Left lung (tissue), 10 donors: ENCODE data around the gene TOMM40. TPM values are rescaled to one million over a fixed set of nuclear protein-coding genes. Genes with fewer than 3 reads are reported as not detected.
A peak's percentile ranks its signal among the peaks of the same experiment; 100 is the strongest.
"Not testable (repeated sequence)": the region's sequence is repeated elsewhere in the genome, so short reads cannot be mapped to it uniquely, and the experiment has no call there.

Experiments used
- ATAC-seq: fragments of 200-7000 bp; cut with Tn5 transposase; one replicate; pipeline ENCODE4 v1.9.1; 2020; ENCODE audit warnings: moderate library complexity
- DNase-seq, 4 donors: peaks; one replicate each; pipeline ENCODE4 v3.0.0-alpha.2; 2013 to 2020
- H3K27ac ChIP-seq, 2 donors: fragments of 200-600 bp; sonication (generic) in 1 of 2; one replicate each; pipeline versions ENCODE4 v1.5.0 to v1.8.0; 2020 to 2021
- H3K27me3 ChIP-seq, 2 donors: fragments of 200-600 bp; sonication (generic) in 1 of 2; one replicate each; pipeline versions ENCODE4 v1.5.0 to v1.8.0; 2020 to 2021
- H3K36me3 ChIP-seq, 2 donors: fragments of 200-600 bp; sonication (generic) in 1 of 2; one replicate each; pipeline versions ENCODE4 v1.5.0 to v1.8.0; 2020 to 2021
- H3K4me1 ChIP-seq, 2 donors: fragments of 200-600 bp; one replicate each; pipeline ENCODE4 v1.8.0; 2021
- H3K4me3 ChIP-seq, 2 donors: fragments of 200-600 bp; sonication (generic) in 1 of 2; one replicate each; pipeline versions ENCODE4 v1.5.0 to v1.8.0; 2020 to 2021; ENCODE audit warnings: mild to moderate bottlenecking in 1 of 2
- H3K9me3 ChIP-seq, 2 donors: fragments of 200-600 bp; sonication (generic) in 1 of 2; one replicate each; pipeline versions ENCODE4 v1.5.0 to v1.8.0; 2020 to 2021
- intact Hi-C, 2 donors: fragments of 100-400 bp; cut with DNase I; formaldehyde crosslinking; loops; one replicate each; pipeline versions ENCODE4 v1.11.2 to v1.14.2; 2022
- polyA plus RNA-seq, 6 donors: library from polyadenylated mRNA; unstranded; fragments of 120-200 nt; gene quantifications; one replicate each; pipeline ENCODE4 v1.2.1, GENCODE V29; 2013; ENCODE audit not compliant: insufficient read length in 6 of 6
- total RNA-seq, 2 donors: library from RNA; stranded (reverse); fragmentation: NEBNext Ultra II Directional; extraction: Animal tissue kit (Norgen Biotek cat#: 25700); gene quantifications; one replicate each; pipeline ENCODE4 v1.2.1, GENCODE V29; 2021
- TF ChIP-seq, protein P1 (sequence below), 2 donors: fragments of 200-600 bp; sonication (generic) in 1 of 2; IDR thresholded peaks; one replicate each; pipeline versions ENCODE4 v1.5.0 to v1.8.0; 2021; ENCODE audit warnings: antibody characterized with exemption in 2 of 2
- donor health status: DM: no; HTN: yes; CAD: no.
- donor health status: DM: no; HTN: no; CAD: no.

The TOMM40 gene
- total and polyA plus RNA-seq, 8 donors: 28.8 to 79.9 (median 40.9) TPM

DNA sequence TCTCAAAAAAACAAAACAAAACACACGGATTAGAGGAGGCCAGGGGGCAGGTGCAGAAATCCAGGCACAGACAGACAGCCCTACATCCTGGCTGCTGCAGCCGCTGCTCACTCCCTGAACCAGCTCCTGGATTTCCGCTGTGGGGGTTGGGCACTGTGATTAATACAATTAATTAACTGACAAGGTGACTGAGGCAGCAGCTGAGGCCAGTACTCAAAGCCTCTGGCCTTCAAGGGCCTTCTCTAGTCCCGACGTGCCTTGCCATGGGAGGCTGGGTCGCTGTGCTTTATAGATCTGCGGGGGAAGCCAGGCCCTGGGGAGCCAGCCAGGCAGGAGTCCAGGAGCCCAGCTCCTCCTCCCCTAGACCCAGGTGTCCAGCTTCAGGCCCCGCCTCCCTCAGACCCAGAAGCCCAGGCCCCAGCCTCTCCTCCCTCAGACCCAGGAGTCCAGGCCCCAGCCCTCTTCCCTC, 40.4 kb upstream of the TOMM40 start:
- DNase-seq: no peak
- intact Hi-C loops: no loop called here
- H3K9me3 ChIP-seq: no peaks in the 10 kb centered on the region
- H3K36me3 ChIP-seq: peaks cover 0 to 3% of the 10 kb centered on the region in 2 donors
- TF ChIP-seq, protein P1, sequence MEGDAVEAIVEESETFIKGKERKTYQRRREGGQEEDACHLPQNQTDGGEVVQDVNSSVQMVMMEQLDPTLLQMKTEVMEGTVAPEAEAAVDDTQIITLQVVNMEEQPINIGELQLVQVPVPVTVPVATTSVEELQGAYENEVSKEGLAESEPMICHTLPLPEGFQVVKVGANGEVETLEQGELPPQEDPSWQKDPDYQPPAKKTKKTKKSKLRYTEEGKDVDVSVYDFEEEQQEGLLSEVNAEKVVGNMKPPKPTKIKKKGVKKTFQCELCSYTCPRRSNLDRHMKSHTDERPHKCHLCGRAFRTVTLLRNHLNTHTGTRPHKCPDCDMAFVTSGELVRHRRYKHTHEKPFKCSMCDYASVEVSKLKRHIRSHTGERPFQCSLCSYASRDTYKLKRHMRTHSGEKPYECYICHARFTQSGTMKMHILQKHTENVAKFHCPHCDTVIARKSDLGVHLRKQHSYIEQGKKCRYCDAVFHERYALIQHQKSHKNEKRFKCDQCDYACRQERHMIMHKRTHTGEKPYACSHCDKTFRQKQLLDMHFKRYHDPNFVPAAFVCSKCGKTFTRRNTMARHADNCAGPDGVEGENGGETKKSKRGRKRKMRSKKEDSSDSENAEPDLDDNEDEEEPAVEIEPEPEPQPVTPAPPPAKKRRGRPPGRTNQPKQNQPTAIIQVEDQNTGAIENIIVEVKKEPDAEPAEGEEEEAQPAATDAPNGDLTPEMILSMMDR (IDR thresholded peaks at IDR 0.05): no peak
- no peak overlapping the region for H3K4me3 ChIP-seq
- ATAC-seq: no peak
- peak overlapping the region in 1 of 2 donors; percentile 93 for H3K27ac ChIP-seq
- peaks cover 9 to 51% of the 10 kb centered on the region in 2 donors for H3K4me1 ChIP-seq
- no peaks in the 10 kb centered on the region for H3K27me3 ChIP-seq

DNA sequence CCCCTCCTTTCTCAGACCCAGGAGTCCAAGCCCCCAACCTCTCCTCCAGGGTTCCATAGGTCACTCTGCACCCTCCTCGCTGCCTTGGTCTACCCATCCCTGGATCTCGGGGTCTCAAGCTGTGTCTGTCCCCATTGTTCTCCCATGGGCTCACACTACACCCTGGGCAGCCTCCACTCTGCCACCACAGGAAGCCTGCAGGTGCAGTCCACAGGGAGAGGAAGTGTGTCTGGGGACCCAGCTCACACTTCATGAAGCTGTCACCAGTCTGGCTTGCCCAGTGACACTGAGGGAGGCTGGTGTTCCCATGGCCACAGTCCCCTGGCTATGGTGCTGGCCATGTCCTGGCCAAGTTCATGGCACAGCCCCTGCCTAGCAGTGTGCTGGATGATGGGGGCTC, 39.6 kb upstream of the TOMM40 start:
- no peak overlapping the region for H3K4me3 ChIP-seq
- ATAC-seq (no peak), DNase-seq (no peak)
- H3K4me1 ChIP-seq: peaks cover 9 to 58% of the 10 kb centered on the region in 2 donors
- H3K27ac ChIP-seq: no peak overlapping the region
- intact Hi-C loops: no loop called here
- H3K9me3 ChIP-seq: no peaks in the 10 kb centered on the region
- no peaks in the 10 kb centered on the region for H3K27me3 ChIP-seq
- peaks cover 0 to 3% of the 10 kb centered on the region in 2 donors for H3K36me3 ChIP-seq
- TF ChIP-seq, protein P1 (IDR thresholded peaks at IDR 0.05): no peak

DNA sequence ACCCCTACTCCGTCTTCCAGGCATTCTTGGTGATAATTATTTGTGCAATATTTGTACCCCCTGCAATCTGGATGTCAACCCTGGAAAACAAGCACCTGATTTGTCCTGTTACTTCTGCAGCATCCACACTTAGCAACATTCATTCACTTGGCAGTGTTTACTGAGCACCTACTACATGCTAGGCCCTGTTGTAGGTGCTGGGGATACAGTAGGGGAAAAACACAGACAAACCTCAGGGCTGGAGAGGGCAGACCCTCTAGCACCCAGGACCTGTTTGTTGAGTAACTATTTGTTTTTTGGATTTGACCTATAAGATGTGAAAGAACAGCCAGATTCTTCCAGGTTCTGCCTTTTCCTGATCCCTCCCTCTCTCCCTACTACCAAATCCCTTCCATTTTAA, 35.4 kb upstream of the TOMM40 start:
- TF ChIP-seq, protein P1 (IDR thresholded peaks at IDR 0.05): no peak
- Histone ChIP-seq H3K4me3 (no peak overlapping the region), H3K4me1 (peaks cover 6 to 46% of the 10 kb centered on the region in 2 donors), H3K27ac (peak overlapping the region in 1 of 2 donors; percentile 53), H3K9me3 (no peaks in the 10 kb centered on the region), H3K36me3 (peaks cover 0 to 14% of the 10 kb centered on the region in 2 donors), H3K27me3 (no peaks in the 10 kb centered on the region)
- intact Hi-C loops: no loop called here
- ATAC-seq: no peak
- DNase-seq: no peak

DNA sequence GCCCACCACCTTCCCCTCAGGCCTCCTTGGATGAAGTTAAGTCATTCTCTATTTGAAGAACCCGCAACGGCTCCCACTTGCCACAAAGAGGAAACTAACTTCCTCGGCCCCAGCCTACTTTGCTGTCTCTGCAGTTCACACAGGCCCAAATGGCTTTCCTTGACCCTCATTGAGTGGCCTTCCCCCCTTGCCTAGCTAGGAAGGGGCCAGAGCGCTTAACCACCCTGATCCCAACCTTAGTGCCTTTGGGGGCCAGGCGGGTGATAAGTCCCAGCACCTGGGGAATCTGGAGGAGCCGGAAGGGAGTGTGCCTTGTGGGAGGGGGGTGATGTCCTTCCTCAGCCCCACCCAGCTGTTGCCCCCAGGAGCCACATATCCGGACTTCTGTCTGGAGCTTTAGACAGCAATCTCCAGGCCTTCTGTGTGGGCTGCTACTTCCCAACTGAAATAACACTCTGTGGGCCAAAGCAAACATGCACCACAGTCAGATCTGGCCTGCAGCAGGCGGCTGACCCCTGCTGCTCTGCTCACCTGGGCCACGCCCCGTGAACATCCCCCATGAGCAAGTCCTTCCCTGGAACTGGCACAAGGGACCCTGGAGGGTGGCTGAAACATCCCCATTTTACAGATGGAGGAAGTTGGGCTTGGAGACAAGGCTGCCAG, 34.5 kb upstream of the TOMM40 start:
- ATAC-seq (peak; percentile 29), DNase-seq (peak in 1 of 4 donors; percentile 40)
- Histone ChIP-seq H3K4me1 (peaks cover 5 to 39% of the 10 kb centered on the region in 2 donors), H3K27me3 (no peaks in the 10 kb centered on the region), H3K4me3 (no peak overlapping the region), H3K9me3 (no peaks in the 10 kb centered on the region), H3K27ac (peak overlapping the region in 1 of 2 donors; percentile 53), H3K36me3 (peaks cover 0 to 17% of the 10 kb centered on the region in 2 donors)
- intact Hi-C loops: no loop called here
- TF ChIP-seq, protein P1 (IDR thresholded peaks at IDR 0.05): no peak

DNA sequence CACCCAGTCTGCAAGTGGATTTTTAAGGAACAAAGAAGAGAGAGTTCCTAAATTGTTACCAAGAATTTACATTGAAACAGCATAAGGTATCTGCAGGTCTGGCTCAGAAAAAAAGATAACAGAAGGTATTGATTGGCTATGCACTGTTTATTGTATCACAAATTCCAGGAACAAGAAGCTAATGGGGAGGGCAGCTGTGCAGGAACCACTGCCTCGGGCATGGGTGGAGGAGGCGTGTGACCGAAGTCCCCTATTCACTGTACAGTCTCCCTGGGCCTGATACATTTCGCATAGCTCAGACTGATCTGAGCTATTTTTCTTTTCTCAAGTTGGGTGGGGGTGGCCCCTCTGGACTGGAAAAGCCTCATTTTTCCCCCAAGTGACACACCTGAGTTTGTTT, 33.2 kb upstream of the TOMM40 start:
- H3K27me3 ChIP-seq: no peaks in the 10 kb centered on the region
- intact Hi-C loops: no loop called here
- ATAC-seq (no peak), DNase-seq (no peak)
- peaks cover 5 to 35% of the 10 kb centered on the region in 2 donors for H3K4me1 ChIP-seq
- no peak overlapping the region for H3K27ac ChIP-seq
- TF ChIP-seq, protein P1 (IDR thresholded peaks at IDR 0.05): no peak
- H3K9me3 ChIP-seq: no peaks in the 10 kb centered on the region
- H3K4me3 ChIP-seq: no peak overlapping the region
- H3K36me3 ChIP-seq: peaks cover 0 to 16% of the 10 kb centered on the region in 2 donors

DNA sequence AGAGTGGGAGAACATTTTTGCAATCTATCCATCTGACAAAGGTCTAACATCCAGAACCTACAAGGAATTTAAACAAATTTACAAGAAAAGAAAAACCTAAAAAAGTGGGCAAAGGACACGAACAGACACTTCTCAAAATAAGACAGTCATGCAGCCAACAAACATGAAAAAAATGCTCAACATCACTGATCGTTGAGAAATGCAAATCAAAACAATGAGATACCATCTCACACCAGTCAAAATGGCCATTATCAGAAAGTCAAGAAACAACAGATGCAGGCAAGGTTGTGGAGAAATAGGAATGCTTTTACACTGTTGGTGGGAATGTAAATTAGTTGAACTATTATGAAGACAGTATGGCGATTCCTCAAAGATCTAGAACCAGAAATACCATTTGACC, 29.5 kb upstream of the TOMM40 start:
- Histone ChIP-seq H3K36me3 (peaks cover 0 to 34% of the 10 kb centered on the region in 2 donors), H3K4me1 (peaks cover 7 to 28% of the 10 kb centered on the region in 2 donors)
- H3K4me3 ChIP-seq, ATAC-seq, intact Hi-C loops, H3K27ac ChIP-seq, DNase-seq, H3K9me3 ChIP-seq, H3K27me3 ChIP-seq: not testable (repeated sequence)
